ENCODE measurements around the gene COA7.

- TF ChIP-seq EP300 (IDR thresholded peaks at IDR 0.05) (no peak), POLR2AphosphoS5 (IDR thresholded peaks at IDR 0.05) (no peak), CTCF (IDR thresholded peaks at IDR 0.05) (no peak), POLR2A (IDR thresholded peaks at IDR 0.05) (no peak)
Observed at GRCh38 chr1:52668711-52669110, 29.4 kb downstream of the COA7 start.

Data from suprapubic skin (tissue), 4 donors.